ENCODE results near the gene SBSN.

Gene SBSN

GRCh38 chr19:35563207-35563829 is 35.2 kb upstream of the SBSN start, which contains the start of gene ATP4A:
Gene ATP4A (minus strand): TSS chr19:35563658. CDS start chr19:35563629, 29 bp downstream.
- CTCF ChIA-PET = interaction anchor here (0.6 kb wide), 1 partner anchor 131 kb away, joined by 3 read pairs; no protein-coding TSS in a partner anchor

GRCh38 chr19:35562776-35563175 is 34.7 kb upstream of the SBSN start:
- no peak for TF ChIP-seq SP1 (IDR thresholded peaks at IDR 0.05)
- no peak for TF ChIP-seq ARNT (IDR thresholded peaks at IDR 0.05)
- TF ChIP-seq FOXA1 (IDR thresholded peaks at IDR 0.05) = no peak
- TF ChIP-seq BHLHE40 (IDR thresholded peaks at IDR 0.05; ENCODE audit: borderline replicate concordance) = no peak
- TF ChIP-seq, protein P1, sequence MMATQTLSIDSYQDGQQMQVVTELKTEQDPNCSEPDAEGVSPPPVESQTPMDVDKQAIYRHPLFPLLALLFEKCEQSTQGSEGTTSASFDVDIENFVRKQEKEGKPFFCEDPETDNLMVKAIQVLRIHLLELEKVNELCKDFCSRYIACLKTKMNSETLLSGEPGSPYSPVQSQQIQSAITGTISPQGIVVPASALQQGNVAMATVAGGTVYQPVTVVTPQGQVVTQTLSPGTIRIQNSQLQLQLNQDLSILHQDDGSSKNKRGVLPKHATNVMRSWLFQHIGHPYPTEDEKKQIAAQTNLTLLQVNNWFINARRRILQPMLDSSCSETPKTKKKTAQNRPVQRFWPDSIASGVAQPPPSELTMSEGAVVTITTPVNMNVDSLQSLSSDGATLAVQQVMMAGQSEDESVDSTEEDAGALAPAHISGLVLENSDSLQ (IDR thresholded peaks at IDR 0.05) = no peak
- no peak for TF ChIP-seq HDGF (IDR thresholded peaks at IDR 0.05; ENCODE audit: borderline replicate concordance)
- TF ChIP-seq CTBP1 (IDR thresholded peaks at IDR 0.05; ENCODE audit: borderline replicate concordance) = no peak
- TF ChIP-seq SUZ12 (IDR thresholded peaks at IDR 0.05) = no peak
- no peak for TF ChIP-seq ZNF384 (IDR thresholded peaks at IDR 0.05)
- no peak for DNase-seq (ENCODE audit: extremely low spot score)
- CTCF ChIA-PET = no interaction called here
- POLR2A ChIA-PET = no interaction called here

More at GRCh38 chr19:35563207-35563829, 35.2 kb upstream of the SBSN start, which contains the start of gene ATP4A:
- POLR2A ChIA-PET = no interaction called here
- no peak for DNase-seq (ENCODE audit: extremely low spot score)
- no peak for TF ChIP-seq ARNT (IDR thresholded peaks at IDR 0.05)

DNA sequence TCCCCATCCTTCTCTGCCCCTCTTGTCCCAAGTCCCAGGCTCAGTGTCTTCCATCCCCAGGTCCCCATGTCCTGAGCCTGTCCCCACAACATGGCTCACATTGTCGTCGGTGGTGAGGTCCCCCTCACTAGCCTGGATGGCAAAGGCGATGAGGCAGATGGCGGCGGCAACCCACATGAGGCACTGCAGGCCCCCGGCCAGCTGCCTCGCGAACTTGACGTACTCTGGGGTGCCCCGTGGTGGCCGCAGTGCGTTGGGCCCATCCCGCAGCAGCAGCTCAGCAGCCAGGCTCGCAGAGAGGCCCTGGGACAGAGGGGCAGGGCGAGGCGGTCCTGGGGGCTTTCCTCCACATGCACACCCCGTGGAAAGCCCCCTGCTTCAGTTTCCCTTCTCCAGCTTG is 34.2 kb upstream of the SBSN start:
- no peak for DNase-seq (ENCODE audit: extremely low spot score)
- POLR2A ChIA-PET = no interaction called here
- TF ChIP-seq SP1 (IDR thresholded peaks at IDR 0.05) = no peak
- CTCF ChIA-PET = no interaction called here

DNA sequence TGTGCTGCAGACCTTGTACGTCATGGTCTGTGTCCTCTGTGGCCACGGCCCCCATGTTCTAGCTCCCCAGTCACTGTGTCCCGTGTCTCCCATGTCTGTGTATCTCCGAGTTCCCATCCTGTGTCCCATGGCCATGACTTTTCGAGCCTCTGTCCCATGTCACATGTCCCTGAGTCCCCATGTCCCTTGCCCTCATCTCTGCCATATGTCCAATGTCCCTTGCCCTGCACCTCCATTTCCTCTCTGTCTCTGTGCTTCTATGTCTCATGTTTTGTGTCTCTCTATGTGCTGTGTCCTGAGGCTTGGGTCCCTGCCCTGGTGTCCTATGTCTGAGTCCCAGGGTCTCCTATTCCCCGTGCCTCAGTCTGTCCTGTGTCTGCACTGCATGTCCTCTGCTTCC is 33.3 kb upstream of the SBSN start:
- TF ChIP-seq HDGF (IDR thresholded peaks at IDR 0.05; ENCODE audit: borderline replicate concordance) = no peak
- no peak for TF ChIP-seq FOXA1 (IDR thresholded peaks at IDR 0.05)
- TF ChIP-seq LEF1 (IDR thresholded peaks at IDR 0.05; ENCODE audit: borderline replicate concordance) = no peak
- no peak for TF ChIP-seq FOXK2 (IDR thresholded peaks at IDR 0.05)
- TF ChIP-seq ZNF384 (IDR thresholded peaks at IDR 0.05) = no peak
- ChIA-PET POLR2A (no interaction called here), CTCF (no interaction called here)
- DNase-seq (ENCODE audit: extremely low spot score) = no peak

DNA sequence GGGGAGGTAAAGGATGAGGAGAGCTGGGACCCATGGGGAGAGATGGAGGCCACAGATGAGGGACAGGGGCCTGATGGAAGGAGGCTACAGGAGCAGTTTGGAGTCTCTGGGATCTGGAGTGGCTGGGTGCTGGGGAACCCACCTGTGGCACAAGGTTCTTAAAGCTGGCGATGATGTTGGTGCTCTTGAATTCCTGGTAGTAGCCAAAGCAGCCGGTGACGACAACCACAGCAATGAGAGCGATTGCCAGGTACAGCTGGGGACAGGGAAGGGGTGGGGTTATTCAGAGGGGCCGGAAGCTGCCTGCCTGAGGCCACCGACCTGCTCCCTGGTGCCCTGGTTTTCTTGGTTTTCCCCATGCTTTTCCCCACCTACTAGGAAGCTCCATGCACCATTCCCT is 32.6 kb upstream of the SBSN start:
- CTCF ChIA-PET = no interaction called here
- POLR2A ChIA-PET = no interaction called here

DNA sequence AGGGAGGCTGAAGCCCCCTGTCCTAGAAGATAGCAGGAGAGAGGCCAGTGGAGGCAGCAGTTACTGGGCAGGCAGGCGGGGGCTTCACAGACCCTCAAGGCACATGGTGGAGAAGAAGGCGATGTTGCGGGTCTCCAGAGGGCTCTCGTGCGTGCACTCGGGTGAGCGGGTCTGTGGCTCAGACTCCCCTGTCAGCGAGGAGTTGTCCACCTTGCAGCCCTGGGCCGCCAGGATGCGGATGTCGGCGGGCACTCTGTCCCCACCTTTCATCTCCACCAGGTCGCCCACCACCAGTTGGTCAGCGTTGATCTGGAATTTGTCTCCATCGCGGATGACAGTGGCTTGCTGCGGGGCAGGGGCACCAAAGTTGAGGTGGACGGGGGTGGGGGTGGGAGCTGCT is 32.2 kb upstream of the SBSN start:
- POLR2A ChIA-PET = no interaction called here
- CTCF ChIA-PET = no interaction called here
- no peak for DNase-seq (ENCODE audit: extremely low spot score)
- TF ChIP-seq CTBP1 (IDR thresholded peaks at IDR 0.05; ENCODE audit: borderline replicate concordance) = no peak
- no peak for TF ChIP-seq LEF1 (IDR thresholded peaks at IDR 0.05; ENCODE audit: borderline replicate concordance)
- TF ChIP-seq, protein P1 (IDR thresholded peaks at IDR 0.05) = no peak
- no peak for TF ChIP-seq FOXA1 (IDR thresholded peaks at IDR 0.05)
- no peak for TF ChIP-seq TARDBP (IDR thresholded peaks at IDR 0.05)
- no peak for TF ChIP-seq BHLHE40 (IDR thresholded peaks at IDR 0.05; ENCODE audit: borderline replicate concordance)
- no peak for TF ChIP-seq ELF4 (IDR thresholded peaks at IDR 0.05)
- no peak for TF ChIP-seq NFRKB (IDR thresholded peaks at IDR 0.05)
- TF ChIP-seq FOXM1 (IDR thresholded peaks at IDR 0.05; ENCODE audit: borderline replicate concordance) = no peak
- no peak for TF ChIP-seq SP1 (IDR thresholded peaks at IDR 0.05)
- TF ChIP-seq HDGF (IDR thresholded peaks at IDR 0.05; ENCODE audit: borderline replicate concordance) = no peak
- TF ChIP-seq FOXK2 (IDR thresholded peaks at IDR 0.05) = no peak
- no peak for TF ChIP-seq SUZ12 (IDR thresholded peaks at IDR 0.05)
- TF ChIP-seq L3MBTL2 (conservative IDR thresholded peaks at IDR 0.05) = no peak
- no peak for TF ChIP-seq ARNT (IDR thresholded peaks at IDR 0.05)
- no peak for TF ChIP-seq ZNF384 (IDR thresholded peaks at IDR 0.05)

More for the DNA sequence above, 32.6 kb upstream of the SBSN start:
- TF ChIP-seq CTBP1 (IDR thresholded peaks at IDR 0.05; ENCODE audit: borderline replicate concordance) (no peak), TARDBP (IDR thresholded peaks at IDR 0.05) (no peak), SP1 (IDR thresholded peaks at IDR 0.05) (no peak), L3MBTL2 (conservative IDR thresholded peaks at IDR 0.05) (no peak), SUZ12 (IDR thresholded peaks at IDR 0.05) (no peak), FOXA1 (IDR thresholded peaks at IDR 0.05) (no peak), ZNF384 (IDR thresholded peaks at IDR 0.05) (no peak)
- DNase-seq (ENCODE audit: extremely low spot score) = no peak

GRCh38 chr19:35559781-35560180 is 31.7 kb upstream of the SBSN start:
- CTCF ChIA-PET = no interaction called here
- TF ChIP-seq BHLHE40 (IDR thresholded peaks at IDR 0.05; ENCODE audit: borderline replicate concordance) (no peak), FOXA1 (IDR thresholded peaks at IDR 0.05) (no peak), HDGF (IDR thresholded peaks at IDR 0.05; ENCODE audit: borderline replicate concordance) (no peak), SP1 (IDR thresholded peaks at IDR 0.05) (no peak), SUZ12 (IDR thresholded peaks at IDR 0.05) (no peak), FOXM1 (IDR thresholded peaks at IDR 0.05; ENCODE audit: borderline replicate concordance) (no peak)
- DNase-seq (ENCODE audit: extremely low spot score) = no peak
- POLR2A ChIA-PET = no interaction called here

- CTCF ChIA-PET = no interaction called here
- DNase-seq (ENCODE audit: extremely low spot score) = no peak
- POLR2A ChIA-PET = no interaction called here
- TF ChIP-seq HDGF (IDR thresholded peaks at IDR 0.05; ENCODE audit: borderline replicate concordance) (no peak), LEF1 (IDR thresholded peaks at IDR 0.05; ENCODE audit: borderline replicate concordance) (no peak), FOXK2 (IDR thresholded peaks at IDR 0.05) (no peak), ZNF384 (IDR thresholded peaks at IDR 0.05) (no peak), NFRKB (IDR thresholded peaks at IDR 0.05) (no peak), L3MBTL2 (conservative IDR thresholded peaks at IDR 0.05) (no peak), FOXA1 (IDR thresholded peaks at IDR 0.05) (no peak), ELF4 (IDR thresholded peaks at IDR 0.05) (no peak), CTBP1 (IDR thresholded peaks at IDR 0.05; ENCODE audit: borderline replicate concordance) (no peak), SUZ12 (IDR thresholded peaks at IDR 0.05) (no peak), TARDBP (IDR thresholded peaks at IDR 0.05) (no peak), SP1 (IDR thresholded peaks at IDR 0.05) (no peak), ARNT (IDR thresholded peaks at IDR 0.05) (no peak), FOXM1 (IDR thresholded peaks at IDR 0.05; ENCODE audit: borderline replicate concordance) (no peak), BHLHE40 (IDR thresholded peaks at IDR 0.05; ENCODE audit: borderline replicate concordance) (no peak)
- TF ChIP-seq, protein P1 (IDR thresholded peaks at IDR 0.05) = no peak
Measured at GRCh38 chr19:35559281-35559659, 31.2 kb upstream of the SBSN start.

All from HEK293T (cell line).